HG03571 (cell line): ENCODE results near the gene ADAMTS17.

ENCODE experiments used
- ATAC-seq: cut with Tn5 transposase; IDR thresholded peaks from one replicate; pipeline ENCODE4 v1.9.1; 2021; ENCODE audit not compliant: unreplicated experiment

Gene ADAMTS17

DNA sequence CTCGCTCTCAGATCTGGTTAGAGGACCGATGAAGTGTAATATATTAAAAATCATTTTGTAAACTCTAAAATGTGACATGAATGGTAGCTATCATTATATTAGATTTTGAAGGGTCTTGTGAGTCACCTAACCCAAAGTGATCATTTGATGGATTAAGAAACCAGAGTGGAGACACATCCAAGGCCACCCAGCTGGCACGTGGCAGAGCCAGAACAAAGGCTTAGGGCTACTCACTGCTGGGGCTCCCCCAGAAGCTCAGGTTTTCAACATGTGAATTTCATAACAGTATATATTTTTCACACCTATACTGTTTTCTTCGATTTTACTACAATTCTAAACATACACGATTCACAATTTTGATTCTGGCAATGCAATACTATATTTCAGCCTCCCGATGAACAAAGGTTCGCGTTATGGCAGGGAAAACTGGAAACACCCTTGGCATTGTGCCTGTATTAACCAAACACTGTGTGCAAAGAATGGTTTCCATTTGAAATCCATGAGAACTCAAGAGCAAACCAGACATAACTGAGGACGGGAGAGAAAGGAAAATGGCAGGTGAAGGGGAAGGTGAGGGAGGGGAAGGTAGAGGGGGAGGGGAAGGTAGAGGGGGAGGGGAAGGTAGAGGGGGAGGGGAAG, 88.9 kb downstream of the ADAMTS17 start:
- no peak for ATAC-seq

DNA sequence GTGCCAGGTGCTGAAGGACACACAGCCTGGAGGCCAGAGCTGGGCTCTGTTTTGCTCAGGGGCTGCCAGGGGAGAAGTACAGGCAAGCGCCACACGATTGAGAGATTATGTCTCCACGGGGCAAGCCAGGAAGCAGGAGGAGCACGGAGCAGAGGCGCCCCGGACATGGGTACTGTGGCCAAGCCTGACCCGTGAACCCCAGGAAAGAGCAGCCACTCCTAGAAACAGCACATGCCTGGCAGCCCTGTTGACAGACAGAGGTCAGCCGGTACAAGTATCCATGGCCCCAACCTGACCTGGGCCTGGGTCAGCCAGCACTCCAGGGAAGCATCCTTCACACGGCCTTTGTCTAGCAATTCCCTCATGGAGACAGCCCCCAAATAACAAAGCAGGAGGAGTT, 89.4 kb downstream of the ADAMTS17 start:
- ATAC-seq: no peak

DNA sequence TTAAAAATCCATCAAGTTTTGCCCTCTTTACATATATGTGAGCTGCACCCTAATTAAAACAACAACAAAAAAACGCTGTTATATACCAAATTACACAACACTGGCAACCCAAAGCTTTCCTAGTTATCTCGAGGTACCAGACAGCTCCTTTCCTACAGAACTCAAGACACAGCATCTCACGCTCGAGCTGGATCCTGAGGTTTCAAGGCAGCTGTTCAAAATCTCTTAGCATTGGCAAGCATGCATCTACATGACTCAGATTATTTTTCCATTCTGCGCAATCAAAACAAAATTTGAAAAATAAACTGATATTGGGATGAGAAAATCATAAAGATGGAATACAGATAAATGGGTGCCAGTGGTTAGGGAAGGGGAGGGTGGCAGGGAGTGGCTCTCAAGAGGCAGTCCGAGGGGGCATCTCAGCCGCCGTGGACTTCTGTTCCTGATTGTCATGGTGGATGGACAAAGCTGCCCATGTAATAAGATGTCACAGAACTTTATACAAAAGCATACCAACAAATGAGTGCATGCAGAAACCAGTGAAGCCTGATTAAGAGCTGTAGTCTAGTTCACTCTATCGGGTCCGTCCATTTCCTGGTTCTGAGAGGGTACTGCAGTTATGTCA, 91.5 kb downstream of the ADAMTS17 start:
- no peak for ATAC-seq

DNA sequence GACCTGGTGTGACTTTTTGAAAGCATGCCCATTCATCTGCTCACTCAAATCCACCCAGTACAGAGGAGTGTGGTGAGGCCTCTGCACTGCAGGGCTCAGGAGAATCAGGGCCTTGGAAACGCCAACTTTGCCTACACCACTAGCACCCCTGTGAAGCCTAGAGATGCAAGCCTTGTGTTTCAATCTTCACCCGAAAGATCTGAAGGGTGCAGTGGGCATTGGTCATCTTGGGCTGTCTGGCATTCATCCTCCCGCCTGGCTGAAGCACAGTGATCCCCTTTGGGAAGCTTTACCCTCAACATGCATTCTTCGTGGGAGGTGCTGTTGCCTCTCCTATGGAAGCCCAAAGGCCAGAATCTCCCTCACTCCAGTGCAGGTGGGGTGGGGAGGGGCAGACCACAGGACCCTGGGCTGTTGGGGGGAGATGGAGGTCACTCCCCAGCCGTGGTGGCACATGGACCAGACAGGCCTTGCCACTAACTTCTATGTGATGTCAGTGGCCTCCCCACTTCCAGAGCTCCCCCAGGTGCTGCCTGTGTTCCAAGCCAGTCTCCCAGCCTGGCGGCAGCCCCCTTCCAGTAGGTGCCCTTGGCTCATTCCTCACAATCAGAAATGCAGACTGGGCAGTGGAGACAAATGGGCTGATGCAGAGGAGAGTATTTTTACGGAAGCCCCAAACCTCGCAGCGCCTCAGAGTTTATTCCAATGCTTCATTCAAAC, 92.5 kb downstream of the ADAMTS17 start:
- ATAC-seq: no peak

DNA sequence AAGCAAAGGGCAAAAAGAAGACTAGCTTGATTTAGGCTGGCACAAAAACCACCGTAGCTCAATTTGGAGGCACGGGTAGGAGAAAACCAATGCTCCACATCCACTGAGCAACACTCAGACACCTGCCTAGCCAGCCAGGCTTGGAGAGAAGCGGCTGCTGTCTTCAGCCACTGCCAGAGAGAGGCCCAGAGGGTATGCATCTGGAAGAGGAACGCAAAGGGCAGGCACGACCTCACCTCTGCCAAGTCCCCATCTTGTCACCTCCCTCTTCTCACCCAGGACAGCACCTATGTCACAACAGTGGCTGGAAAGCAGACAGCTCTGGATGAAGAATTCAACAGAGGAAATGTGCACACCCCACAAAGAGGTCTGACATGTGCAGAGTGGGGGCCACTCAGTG, 93.5 kb downstream of the ADAMTS17 start:
- ATAC-seq: no peak

DNA sequence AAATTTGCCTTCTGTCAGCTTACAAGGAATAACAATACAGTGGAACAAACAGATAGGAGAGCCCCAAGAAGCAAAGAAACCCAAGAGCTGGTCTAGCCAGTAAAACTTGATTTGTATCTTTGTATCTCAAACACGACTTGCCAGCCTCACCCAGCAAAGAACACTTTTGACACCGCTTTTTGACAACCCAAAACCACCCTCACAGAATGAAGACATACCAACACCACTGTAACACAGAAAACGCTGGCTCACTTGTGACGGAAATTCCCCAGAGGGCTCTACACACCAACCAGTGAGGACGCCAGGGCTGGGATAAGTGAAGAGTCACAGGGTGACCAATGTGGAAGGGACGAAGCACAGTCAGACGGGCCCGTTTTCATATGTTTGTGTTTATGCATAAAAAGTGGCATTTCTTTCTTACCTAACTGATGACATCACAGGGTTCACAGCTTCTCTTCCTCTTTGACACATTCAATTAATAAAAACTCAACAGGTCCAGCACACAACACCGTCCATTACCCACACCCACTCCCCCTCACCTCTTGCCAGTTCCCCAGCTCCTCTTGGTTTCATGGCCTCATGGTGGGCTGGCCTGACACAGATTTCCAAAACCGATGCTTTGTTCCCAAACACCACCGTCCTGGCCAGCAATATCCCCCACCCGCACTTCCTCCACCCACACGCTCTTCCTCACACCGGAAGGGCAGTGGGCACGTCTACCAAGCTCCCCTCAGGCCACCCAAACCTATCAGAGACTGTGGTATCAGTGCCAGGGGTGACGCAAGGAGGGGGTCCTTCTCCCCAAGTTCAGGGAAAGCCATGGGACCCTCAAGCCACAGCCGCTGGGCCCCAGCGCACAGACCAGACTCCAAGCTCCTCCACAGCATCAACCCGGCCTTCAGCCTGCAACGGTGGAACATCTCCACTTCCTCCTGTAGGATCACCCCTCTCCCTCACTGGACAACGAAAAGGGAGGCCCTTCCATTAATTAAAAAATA, 94.2 kb downstream of the ADAMTS17 start:
- no peak for ATAC-seq

DNA sequence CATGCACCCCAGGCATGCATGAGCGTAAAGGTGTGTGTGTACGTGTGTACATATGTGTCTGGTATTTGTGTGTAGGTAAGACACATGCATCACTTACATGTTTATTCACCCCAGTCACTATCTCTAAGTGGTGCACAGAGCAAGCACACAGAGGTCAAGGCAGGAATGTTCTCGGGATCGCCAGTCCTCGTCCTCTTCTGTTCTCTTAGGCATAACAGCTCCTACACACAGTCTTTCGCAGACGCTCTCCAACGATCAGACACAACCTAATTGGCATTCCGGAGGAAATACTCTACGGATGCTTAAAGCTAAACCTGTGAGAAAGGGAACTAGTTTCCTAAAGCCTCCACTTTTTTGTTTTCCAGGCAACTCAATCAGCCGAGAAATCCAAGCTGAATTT, 95.9 kb downstream of the ADAMTS17 start:
- ATAC-seq: no peak

DNA sequence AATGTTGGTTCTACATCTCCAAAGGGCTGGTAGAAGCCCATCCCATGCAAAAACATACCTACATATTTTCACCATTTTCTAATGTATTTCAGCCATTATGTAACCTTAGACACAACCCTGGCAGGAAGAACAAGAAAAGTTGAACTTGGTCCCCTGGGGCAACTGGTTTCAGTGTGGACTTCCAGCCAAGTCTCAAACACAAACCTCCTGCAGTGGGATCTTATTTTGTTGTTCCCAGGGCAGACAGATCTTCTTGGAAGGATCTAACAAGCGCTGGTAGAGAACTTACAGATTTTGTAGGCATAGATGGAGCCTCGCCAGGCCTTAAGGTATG, 96.3 kb downstream of the ADAMTS17 start:
- ATAC-seq: no peak

DNA sequence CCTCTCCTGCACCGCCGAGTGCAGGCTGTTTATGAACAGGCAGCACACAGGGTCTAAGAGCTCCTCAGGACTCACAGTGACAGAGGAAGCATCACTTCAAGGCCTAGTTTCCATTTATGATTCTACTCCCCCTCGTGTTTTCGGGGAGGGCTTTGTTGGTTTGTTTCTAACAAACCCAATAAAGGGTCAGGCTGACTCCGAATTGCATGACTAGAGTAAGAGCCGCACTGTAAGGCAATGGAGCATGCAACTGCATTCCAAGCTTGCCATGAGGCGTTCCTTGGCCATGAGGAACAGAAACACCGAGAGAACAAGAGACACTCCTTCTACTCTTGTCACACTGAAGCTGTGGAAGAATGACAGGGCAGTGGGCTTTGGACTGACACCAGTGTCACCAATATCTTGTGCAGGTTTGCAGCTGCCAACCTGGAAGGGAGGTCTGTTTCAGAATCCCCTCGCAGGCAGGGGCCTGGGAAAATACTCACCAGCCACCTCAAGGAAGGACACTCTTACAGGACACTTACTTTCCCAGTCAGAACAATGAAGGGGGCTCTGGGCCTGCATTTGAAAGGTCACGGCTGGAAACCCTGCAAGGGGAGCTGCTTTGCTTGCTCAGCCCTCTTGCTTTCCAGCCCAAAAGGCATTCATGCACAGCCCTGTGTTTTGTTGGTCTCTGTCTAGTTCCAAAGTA, 96.8 kb downstream of the ADAMTS17 start:
- ATAC-seq: no peak

DNA sequence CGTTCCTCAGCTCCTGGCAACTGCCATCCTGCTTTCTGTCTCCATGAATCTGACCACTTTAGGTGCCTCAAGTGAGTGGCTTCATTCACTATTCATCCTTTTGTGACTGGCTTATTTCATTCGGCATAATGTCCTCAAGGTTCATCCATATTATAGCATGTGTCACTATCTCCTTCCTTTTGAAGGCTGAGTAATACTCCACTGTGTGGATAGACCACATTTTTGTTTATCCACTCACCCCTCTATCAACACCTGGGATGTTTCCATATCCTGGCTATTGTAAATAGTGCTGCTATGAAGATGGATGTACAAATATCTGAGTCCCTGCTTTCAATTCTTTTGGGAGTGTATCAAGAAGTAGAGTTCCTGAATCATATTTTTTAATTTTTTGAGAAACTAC, 98.8 kb downstream of the ADAMTS17 start:
- ATAC-seq: no peak

DNA sequence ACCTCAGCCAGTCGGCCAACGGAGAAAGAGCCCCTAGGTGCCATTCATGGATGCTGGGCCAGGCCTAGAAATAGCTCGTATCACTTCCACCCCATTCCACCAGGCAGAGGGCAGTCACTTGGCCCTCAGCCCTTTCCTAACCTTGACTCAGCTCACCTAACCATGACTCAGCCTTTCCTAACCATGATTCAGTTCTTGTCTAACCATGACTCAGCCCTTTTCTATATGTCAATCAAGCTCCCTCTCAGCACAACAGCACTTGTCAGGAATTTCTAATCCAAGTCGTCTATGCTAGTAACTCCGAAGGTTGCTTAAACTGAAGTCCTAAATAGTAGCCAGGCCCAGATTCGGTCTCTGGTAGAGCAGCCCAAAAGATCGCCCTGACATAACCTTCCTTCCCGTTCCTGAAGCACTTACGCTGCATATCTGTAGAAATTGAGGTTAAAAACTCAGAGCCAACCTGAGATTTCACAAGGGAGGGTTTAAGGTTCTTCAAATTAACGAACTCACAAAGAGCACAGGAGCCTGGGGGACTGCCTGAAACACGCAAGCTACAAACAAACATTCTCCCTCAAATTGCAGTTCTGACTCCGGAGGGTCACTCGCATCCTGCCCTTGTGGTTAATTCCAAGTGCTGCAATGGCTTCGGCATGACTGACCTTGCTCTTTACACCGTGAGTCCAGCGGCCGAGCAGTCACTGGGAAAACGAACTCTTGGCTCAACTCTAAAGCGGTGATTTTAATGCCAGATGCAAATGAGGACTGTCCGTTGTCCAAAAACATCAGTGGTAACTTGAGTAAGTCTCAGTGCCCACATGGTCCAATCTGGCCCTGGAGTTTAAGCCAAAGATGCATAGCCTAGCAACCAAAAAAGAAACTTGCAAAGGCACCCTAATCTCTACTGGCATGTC, 99.9 kb downstream of the ADAMTS17 start:
- ATAC-seq: no peak

DNA sequence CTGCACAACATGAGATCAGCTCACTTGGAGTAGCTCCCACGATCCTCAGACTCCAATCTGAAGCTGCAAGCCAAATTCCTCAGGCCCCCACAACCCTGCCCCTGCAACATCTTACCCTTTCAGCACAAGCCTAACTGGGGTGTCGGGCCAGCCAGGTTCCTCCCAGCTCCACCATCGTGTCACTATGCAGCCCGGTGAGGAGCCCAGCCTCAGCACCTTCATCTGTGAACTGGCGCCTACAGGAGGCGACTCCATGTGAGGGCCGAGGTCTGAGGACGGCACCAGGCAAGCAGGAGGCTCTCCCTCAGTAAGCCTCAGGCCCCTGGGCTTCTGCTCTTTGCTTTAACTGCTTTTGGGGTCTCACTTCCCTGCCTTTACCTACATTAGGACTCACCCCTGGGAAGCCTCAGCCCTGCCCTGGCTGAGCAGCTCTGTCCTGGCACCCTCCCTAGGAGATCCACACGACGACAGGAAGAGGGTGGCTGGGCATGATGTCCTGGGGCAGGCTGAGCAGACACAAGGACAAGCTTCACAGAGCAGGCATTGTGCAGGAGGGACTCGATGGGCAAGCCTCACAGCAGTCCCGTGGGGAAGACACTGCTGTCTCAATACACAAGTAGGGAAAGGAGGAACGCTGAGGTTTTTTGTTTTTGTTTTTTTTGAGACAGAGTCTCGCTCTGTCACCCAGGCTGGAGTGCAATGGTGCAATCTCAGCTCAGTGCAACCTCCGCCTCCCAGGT, 104.6 kb downstream of the ADAMTS17 start:
- no peak for ATAC-seq

DNA sequence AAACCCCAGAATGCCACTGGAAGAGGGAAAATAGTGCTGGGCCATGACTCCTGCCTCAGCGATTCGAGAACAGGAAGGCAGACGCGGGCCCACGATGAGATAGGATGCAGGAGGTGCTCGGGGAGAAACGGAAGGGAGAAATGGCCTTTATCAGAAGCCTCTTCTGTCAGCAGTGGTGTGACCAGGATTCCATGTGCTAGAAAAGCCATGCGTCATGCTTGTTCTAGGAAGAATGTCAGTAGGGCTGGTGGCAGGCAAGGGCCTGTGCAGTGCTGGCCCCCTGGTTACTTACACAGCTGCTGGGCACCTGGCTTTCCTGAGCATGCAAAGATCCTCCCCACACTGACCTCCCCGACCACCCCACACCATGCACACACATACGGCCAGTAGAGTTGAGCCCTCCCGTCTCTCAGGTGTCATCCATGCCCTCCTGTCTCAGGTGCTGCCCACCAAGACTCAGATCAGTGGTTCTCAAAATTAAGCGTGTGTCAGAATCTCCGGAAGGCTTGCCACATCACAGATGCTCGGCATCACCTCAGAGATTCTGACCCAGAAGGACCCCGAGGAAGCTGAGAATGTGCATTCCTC, 106.7 kb downstream of the ADAMTS17 start:
- no peak for ATAC-seq

DNA sequence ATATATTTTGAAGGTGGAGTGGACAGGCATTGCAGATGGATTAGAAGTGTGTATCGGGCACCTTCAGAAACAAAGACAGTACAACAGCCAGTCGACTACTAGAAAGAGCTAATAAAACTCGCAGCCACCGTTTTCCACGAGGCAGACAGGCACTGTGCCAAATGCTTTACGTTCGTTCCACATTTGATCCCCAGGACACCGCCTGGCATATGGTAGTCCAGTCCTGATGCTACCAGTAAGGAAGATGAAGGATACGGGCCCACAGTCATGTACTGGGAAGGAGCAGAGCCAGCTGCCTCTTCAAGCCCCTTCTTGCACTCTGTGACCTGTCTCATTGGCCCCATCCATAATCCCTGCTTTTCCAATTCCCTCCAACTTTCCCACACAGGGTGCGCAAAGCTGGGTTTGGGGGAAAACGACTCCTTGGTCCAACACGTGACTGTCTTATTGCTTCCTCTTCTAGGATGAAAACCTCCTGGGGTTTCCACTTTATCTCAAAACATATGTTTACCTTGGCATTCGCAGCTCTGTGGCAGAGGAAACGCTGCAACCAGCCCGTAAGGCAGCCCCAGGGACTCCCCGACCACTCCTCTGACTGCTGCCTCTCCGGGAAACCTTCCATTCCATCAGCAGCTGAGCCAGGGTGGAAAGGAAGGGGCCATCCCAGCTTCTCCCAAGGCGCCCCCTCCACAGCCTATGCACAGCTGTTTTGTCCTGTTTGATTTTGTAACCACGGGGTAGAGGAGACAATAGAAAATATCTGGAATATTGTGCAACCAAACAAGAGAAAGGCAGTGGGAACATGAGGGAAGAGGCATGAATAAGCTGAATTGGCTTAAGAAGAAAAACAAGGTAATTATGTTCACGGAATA, 107.4 kb downstream of the ADAMTS17 start:
- ATAC-seq: no peak

DNA sequence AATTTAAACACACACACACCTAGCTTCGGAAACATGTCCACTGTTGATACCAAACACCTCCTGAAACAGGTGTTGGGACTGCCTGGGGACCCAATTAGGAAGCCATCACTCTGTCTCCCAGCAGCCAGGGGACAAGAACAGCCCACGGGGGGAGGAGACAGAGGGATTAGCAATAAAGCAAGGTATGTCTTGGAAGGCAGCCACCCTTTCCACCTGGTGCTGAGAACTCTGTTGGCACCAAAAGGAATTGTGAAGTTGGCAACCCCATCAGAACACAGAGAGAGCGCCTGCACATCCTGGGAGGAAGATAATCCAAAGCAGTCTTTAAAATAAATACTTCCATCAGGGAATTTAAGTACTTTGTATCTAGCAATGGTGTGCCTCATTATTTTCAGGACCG, 111.0 kb downstream of the ADAMTS17 start:
- no peak for ATAC-seq

DNA sequence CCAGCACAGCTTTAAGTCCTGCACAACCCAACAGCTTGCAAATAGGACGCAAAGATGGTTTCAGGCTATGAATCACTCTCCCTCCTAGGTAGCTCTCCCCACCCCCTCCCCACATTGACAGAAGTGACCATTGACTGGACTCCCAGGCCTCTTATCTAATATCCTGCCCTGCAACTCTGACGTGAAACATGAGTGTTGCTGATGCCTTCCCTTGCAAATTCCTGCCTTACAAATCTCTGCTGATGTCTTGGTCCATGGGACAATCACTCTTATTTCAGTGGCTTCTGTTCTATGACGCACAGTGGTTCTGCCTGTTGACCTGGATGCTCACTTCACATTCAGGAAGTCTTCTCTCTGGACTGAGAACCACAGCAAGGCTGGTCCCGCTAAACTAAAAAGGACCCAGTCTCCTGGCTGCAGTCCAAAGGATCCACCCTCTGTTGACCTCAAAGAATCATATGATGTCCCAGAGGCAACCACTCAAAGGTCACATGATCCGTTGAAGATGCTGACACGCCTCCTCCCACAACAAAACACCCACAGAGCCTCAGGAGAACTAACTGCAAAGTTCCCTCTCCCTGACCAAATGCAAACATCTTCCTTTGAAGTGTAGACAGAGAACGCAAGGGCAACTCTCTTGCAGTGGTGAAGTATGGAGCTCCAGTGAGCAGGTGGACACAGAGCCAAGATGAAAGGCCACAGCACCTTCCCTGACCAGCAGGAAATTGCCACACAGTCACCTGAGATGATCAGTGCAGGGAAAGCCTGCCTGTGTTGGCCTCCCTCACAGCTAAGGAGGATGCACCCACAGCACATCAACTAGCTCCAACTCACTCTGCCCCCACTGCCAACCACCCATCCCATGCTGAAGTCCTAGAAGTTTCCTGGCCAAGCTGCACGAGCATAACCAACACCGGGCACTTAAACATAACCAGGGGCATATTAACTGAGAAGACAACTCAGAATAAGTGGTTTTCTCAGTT, 112.3 kb downstream of the ADAMTS17 start:
- ATAC-seq: no peak

DNA sequence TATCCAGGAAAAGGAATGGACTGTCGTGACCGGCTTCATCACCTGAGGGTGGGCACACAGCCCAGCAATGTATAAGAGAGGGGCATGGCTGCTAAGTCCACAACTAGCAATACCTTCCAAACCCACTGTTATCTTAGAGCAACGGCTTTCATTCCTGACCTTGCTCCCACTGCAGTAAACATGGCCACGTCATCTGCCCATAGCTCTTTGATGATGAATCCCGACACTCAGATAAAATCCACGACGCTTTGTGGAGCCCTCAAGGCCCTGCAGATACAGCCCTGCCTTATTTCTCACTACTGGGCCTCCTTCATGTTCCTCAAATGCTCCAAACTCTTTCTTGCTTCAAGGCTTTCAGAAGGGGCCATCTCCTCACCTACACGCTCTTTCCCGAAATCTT, 114.0 kb downstream of the ADAMTS17 start:
- ATAC-seq: no peak
